Activated gamma-delta T cell treated with anti-CD3 and anti-CD28 coated beads, Interleukin-2, amount 50 U/mL, for 16 hours (primary cell): ENCODE measurements around the gene HFE.
A peak's percentile ranks its signal among the peaks of the same experiment; 100 is the strongest.
"Not testable (repeated sequence)": the region's sequence is repeated elsewhere in the genome, so short reads cannot be mapped to it uniquely, and the experiment has no call there.

Source experiments
- DNase-seq: peaks from one replicate; pipeline ENCODE4 v3.0.0-alpha.2; 2020; ENCODE audit warnings: low read depth

The HFE gene

DNA sequence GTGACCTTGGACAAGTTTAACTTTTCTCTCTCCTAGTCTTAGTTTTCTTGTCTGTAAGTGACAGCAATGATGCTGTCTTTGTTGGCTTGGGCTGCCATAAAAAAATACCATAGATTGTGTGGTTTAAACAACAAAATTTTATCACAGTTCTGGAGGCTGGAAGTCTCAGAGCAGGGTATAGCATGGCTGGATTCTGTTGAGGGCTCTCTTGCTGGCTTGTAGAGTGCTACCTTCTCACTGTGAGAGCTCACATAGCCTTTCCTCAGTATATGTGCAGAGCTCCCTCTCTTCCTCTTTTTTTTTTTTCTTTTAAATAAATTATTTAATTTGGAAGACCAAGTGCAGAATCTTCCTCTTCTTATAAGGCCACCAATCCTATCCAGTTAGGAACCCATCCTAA, 26.3 kb downstream of the HFE start:
- no peak for DNase-seq

DNA sequence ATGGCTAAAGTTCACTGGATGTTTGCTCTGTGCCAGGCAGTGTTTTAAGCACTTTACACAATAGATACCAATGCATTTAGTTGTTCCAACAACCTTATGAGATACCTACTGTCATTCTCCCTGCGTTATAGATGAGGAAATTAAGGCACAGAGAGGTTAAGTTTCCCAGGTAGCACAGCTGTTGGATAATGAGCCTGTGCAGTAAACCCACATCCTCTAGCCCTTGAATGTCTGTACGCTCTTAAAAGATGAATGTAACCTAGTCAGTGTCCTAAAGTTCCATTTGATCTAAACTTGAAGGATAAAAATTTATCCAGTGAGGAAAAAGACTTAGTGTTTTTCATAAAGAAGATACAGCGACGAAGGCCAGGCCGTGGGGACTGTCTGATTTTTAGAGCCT, 28.0 kb downstream of the HFE start:
- DNase-seq = no peak

DNA sequence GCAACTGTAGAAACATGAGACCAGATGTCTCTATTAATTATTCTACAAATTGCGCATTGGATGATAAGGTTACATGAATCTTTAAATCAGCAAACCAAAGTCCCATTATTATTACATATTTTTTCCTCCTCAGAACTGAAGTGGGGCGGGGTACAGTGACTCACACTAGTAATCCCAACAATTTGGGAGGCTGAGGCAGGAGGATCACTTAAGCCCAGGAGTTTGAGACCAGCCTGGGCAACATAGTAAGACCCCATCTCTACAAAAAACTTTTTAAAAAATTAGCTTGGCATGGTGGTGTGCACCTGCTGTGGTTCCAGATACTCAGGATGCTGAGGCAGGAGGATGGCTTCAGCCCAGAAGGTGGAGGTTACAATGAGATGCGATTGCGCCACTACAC, 29.0 kb downstream of the HFE start:
- DNase-seq = no peak

DNA sequence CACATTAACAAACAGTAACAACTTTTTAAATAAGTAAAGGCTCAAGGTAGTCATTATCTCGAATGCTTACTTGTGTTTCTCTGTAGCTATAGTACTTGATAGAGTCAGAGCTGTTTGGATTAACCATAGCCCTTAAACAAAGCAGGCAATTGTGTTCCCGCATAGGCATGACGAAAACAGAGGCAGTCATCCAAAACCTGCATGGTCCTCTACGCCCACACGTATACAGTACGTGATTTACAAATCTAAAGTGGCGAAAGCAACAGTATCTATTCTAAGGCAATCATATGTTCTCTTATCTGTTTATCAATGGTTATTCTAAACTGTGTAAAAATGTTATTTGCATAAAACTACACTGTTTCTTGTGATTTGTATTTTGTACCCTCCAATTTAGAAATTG, 31.8 kb downstream of the HFE start:
- DNase-seq = no peak

DNA sequence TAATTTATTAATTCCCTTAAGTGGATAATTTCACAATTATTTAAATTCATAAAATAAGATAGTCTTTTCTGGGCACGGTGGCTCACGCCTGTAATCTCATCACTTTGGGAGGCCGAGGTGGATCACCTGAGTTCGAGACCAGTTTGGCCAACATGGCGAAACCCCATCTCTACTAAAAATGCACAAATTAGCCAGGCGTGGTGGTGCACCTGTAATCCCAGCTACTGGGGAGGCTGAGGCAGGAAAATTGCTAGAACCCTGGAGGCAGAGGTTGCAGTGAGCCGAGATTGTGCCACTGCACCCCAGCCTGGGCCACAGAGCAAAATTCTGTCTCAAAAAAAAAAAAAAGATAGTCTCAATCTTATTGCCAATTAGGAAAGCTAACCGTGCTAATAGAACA, 32.9 kb downstream of the HFE start:
- not testable (repeated sequence) for DNase-seq

DNA sequence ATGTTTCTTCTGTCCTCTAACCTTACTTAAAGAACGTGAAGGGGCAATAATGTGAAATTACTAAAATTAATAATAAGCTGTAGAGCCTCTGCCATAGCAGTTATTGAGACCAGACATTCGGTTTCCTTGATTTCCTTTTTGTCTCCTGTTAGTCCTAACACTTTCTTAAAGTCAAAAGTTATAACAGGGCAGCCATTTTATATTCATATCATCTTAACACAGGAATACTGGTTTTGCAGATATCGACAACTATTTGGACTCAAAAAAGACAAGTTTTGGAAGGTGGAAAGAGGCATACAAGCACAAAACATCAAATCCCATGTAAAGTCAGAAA, 33.5 kb downstream of the HFE start:
- no peak for DNase-seq

DNA sequence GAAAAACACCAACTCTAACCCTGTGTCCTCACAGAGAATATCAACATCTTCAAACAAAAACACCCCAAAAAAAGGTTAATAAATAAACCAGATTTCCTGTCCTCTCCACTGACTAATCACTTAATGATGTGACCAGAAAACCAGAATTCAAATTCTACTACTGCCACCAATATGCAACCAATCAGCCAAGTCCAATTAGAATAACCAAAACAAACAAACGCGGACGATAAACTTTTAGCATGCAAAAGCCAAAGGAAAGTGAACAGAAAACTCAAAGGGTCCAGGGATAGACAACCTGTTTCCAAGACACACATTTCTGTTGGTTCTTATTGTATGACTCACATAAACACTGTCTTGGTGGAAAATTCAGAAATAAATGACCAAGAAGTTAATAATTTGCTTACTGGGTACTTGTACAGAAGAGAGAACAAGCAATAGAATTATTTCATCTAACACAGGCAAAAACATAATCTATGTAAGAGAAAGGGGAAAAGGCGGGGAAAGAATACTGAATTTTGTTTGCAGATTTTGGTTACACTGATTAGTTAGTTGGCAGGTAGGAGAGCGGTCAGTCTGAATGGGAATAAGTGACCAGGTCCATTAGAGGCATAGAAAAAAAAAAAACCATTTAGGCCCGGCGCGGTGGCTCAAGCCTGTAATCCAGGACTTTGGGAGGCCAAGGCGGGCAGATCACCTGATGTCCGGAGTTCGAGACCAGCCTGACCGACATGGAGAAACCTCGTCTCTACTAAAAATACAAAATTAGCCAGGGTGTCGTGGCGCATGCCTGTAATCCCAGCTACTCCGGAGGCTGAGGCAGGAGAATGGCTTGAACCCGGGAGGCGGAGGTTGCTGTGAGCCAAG, 34.1 kb downstream of the HFE start:
- DNase-seq = no peak

DNA sequence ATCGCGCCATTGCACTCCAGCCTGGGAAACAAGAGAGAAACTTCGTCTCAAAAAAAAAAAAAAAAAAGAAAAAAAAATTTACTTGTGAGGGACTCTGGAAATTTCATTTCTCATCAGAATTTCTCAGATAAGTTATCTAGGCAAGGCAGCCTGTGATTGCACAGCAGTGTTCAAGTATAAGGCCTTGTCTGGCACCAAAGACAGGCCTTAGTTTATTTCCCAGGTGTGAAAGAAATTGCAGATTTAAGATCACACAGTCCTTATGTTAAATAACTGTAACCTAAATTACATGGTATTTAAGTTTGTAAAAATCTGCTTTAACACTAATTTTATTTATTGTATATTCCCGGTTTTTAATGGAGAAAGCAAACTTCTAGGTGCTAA, 34.8 kb downstream of the HFE start:
- no peak for DNase-seq

DNA sequence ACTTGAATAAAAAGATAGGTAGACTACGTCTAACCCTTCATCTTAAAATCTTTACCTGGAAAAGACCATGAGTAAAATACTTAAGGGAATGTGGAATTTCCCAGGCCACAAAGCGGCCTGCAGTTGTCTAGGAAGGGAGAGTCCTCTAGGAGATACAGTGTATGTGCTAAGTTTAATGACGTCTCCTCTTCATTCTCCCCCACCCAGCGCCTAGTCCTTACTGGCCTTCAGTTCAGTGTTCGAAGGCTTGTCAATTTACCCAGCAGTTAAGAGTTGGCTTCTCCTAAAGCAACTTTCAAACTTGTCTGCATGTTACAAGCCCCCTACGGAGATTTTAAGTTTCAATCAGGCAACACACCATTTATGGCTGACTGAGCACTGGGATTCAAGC, 35.2 kb downstream of the HFE start:
- DNase-seq = no peak

DNA sequence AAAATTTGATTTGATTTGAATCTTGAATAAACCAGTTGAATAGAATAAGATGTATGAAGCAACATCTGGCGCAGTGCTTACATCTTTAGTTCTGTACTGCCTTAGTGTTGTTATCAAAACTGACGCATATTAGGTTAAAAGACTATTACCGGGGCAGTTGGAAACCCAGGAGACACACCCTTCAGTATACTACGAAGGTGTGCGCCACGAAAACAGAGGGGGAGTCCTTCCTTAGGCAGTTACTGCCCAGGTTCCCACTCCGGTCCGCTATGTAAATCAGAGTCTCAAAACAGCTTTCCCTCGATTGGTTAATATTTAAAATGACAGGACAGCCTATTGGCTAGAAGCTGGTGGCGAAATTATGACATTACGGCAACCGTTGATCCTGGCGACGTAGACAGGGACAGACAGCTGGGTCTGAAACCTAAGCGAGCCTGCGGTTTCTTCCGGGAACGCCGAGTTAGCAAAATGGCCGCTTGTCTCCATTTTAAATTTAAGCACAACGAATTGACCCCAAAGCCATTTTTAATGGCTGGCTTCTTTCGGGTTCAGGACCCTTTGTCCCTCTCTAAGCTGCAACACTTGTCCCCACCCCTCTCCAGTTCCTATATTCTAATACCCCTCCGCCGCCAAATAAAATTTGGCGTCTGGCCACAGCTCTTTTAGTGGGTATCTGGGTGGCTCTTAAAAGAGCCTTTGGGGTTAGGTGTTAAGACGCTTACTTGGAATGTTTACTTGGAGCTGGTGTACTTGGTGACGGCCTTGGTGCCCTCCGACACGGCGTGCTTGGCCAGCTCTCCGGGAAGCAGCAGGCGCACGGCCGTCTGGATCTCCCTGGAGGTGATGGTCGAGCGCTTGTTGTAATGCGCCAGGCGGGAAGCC, 35.8 kb downstream of the HFE start:
- DNase-seq = peak; percentile 84

DNA sequence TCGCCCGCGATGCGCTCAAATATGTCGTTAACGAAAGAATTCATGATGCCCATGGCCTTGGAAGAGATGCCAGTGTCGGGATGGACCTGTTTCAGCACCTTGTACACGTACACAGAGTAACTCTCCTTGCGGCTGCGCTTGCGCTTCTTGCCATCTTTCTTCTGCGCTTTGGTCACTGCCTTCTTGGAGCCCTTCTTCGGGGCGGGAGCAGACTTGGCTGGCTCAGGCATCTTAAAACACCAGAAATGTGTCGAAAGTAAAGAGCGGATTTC, 36.4 kb downstream of the HFE start:
- peak; percentile 57 for DNase-seq

DNA sequence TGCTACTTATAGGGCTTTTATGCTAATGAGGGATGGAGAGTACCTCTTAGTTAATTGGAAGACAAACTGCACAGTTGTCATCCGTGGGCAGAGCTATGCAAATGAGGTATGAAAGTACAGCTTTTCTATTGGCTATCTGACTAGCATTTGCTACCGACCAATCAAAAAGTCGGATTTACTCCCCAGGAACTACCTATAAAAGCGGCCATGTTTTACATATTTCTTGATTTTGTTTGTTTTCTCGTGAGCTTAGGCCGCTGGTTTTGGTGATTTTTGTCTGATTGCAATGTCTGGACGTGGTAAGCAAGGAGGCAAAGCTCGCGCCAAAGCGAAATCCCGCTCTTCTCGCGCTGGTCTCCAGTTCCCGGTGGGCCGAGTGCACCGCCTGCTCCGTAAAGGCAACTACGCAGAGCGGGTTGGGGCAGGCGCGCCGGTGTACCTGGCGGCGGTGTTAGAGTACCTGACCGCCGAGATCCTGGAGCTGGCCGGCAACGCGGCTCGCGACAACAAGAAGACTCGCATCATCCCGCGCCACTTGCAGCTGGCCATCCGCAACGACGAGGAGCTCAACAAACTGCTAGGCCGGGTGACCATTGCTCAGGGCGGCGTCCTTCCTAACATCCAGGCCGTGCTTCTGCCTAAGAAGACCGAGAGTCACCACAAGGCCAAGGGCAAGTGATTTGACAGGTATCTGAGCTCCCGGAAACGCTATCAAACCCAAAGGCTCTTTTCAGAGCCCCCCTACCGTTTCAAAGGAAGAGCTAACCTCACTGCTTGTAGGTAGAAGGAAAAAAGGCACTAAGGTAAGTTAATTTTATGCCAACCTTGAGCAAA, 36.9 kb downstream of the HFE start:
- DNase-seq = peak; percentile 33

DNA sequence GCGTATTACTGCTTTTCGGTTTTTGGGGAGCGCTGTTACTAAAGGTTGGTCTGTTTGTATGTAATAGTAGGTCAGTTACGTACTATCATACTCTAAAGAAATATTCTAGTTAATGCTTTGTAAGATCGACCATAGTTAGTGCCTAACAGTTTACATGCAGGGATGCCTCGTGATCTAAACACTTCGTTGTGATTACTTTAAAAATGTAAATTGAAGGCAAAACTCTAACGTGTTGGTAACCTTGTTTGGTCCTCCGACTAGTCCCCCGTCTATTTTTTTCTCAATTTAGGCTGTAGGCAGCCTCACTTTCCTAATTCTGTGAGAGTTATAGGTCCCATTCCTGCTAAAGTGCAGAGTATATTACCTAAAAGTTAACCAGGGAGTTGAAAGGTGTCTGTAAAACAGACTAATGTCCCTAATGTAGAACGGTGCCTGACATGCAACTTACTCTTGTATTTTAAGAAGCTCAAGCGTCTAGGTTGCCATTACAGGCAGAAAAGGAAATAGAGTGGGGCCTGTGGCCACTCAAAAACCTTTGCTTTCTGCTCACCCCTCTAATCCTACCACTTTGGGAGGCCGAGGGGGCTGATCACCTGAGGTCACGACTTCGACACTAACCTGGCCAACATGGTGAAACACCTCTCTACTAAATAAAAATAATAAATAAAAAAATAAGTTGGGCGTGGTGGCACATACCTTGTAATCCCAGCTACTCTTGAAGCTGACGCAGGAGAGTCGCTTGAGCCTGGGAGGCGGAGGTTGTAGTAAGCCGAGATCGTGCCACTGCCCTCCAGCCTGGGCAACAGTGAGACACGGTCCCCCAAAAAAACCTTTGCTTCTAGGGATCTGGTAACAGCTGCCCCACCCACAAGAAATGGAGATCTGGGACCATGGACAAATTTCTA, 37.8 kb downstream of the HFE start:
- DNase-seq = no peak

DNA sequence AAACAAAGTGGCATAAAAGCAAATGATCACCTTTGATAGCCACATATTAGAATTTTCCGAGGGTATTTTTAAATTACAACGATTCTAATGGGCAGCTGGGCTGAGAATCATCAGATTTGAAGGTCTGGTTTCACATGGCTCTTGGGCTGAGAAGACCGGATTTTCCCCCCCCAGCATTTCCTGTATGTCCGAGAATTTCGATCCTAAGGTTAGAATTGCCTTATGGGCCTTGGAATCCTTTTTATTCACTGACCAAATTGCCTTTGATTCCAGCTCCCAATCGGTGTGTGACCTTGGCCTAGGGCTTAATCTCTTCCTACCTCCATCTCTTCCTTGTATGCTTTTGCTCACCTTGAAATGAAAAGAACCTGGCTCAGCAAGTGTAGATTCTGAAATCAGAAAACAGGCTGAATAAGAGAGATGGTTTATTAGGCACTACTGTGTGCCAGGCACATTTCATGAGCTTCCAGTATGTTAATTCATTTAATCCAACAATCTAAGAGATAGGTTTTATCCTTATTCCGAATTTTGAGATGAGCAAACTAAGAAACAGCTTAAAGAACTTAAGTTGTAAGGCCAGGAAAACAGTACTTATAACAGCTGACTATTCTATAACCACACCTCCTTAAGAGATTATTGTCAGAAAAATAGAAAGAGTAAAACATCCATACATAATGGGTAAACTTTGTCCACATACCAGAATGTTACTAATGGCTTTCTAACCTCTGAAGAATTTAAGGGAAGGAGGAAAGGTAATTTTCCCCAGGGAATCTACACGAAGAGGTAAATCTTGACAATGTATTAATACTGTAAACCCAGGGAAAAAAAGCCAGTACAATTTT, 39.4 kb downstream of the HFE start:
- no peak for DNase-seq

DNA sequence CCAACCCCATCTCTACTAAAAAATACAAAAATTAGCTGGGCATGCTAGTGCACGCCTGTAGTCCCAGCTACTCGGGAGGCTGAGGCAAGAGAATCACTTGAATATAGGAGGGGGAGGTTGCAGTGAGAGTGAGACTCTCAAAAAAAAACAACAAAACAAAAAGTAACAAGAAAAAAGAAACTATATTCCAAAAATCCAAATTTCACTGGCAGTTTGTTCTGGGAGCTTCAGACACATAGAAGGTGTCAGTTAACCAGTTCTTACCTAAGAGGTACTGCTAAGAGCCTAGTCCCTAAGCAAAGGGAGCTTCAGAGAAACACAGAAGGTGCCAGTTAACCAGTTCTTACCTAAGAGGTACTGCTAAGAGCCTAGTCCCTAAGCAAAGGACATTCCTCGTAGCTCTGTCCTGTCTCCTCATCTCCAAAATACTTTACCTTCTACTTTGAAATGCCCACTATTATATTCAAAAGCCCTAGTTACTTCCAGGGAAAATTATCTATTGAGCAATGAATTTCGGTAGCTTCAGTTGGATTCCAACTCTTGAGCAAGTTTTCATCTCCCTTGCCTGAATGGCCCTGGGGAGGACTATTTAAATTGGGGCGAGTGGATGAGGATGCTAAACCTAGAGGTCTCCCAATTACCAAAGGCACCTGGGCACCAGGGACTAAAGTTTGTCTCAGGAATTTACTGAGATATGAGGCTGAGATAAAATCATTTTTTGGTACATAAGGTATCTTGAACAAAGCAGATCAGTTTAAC, 41.0 kb downstream of the HFE start:
- DNase-seq = no peak

DNA sequence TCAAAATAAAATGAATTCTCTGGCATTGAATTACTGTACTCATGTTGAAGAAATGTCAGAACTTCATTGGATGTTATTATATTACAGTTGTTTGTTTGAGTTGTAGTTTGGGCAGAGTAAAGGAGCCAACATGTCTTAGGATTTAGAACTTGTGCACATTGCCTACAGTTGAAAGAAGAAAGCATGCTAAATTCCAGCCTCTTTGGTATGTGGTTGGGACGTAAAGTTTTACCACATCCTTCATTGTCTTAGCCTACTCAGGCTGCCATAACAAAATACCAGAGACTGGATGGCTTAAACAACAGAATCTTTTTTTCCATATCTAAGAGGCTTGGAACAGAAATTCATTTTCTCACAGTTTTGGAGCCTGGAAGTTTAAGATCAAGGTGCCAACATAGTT, 42.4 kb downstream of the HFE start:
- no peak for DNase-seq

DNA sequence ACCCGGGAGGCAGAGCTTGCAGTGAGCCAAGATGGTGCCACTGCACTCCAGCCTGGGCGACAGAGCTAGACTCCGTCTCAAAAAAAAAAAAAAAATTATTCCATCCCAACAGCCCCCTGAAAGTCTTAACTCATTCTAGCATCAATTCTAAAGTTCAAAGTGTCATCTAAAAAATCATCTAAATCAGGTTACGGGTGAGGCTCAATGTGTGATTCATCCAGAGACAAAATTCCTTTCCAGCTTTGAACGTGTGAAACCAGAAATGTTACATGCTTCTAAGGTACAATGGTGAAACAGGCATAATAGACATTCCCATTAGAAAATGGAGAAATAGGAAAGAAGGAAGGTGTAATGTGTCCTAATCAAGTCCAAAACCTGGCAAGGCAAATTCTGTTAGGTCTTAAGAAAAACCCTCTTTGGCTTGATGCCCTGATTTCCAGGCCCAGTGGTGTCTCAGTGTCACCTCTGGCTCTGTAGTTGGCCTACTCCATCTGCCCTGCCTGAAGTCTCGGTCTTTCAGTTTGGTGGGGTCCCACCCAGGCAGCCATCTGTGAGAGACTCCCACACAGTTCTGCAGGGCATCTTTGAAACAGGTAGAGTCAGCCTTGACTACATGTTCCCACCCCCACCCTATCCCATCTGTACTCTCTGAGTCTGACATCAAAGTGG, 43.5 kb downstream of the HFE start:
- DNase-seq = no peak

DNA sequence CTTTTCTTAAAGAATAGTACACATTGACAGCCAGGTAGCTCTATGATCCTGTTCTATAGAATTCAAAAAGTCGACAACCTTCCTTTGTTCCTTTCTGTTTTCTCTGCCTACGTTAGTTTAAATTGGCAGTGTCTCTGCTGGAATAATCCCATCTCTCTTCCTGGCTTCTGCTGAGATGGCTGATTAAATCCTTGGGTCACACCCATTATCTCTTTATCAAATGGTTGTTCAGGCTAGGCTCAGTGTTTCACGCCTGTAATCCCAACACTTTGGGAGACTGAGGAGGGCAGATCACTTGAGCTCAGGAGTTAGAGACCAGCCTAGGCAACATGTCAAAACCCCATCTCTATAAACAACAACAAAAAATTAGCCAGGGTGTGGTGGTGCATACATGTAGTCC, 44.4 kb downstream of the HFE start:
- no peak for DNase-seq

DNA sequence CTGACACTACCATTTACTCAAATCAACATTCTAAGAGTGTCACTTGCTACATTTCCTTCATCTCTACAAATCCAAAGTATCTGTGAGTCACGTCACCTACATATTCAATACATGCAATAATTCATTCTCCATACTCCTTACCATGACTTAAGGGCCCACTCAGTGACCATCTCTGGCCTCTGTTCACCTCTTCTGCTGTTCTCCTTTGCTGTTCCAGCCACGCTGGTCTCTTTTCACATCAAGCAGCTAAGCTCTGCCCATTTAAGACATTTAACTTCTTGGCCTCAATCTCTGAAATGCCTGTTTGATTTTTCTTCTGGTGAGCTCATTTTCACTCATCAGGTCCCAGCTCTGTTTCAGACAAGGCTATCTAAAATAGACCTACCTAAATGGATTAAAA, 46.5 kb downstream of the HFE start:
- no peak for DNase-seq

DNA sequence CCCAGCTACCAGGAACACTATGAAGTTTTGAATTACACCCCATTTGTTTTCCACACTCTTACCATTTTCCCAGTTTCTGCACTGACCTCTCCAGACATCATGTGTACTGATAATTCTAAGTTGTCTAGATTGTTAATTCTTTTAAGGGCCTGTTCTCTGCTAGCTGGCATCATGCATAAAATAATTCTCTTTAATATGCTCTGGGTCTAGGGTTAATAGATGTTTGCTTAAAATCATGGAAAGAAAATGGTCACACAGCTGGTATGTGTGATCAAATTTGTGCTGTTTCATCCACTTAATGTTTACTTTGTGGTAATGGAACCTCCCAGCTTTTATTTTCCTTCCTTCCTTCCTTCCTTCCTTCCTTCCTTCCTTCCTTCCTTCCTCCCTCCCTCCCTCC, 49.1 kb downstream of the HFE start:
- DNase-seq = no peak
